K562 (cell line): ENCODE measurements around the gene NRN1L.

Source experiments
- CTCF ChIP-seq, 3 experiments: IDR thresholded peaks in 2 of 3; conservative IDR thresholded peaks in 1 of 3; 2 replicates each; pipeline ENCODE4 v1.5.1; 2011 to 2012; ENCODE audit warnings: low read length in 3 of 3, mild to moderate bottlenecking in 3 of 3, control low read depth in 2 of 3, improper control_type of control experiment in 1 of 3, inconsistent platforms in 1 of 3, low read depth in 1 of 3, mixed read lengths in 1 of 3, moderate library complexity in 1 of 3; ENCODE audit not compliant: insufficient read depth in 2 of 3
- HDAC6 ChIP-seq: IDR thresholded peaks from 2 replicates; pipeline ENCODE4 v1.6.1; 2012; ENCODE audit warnings: low read depth, mild to moderate bottlenecking, control low read depth, inconsistent platforms, low read length, moderate library complexity
- RAD21 ChIP-seq, 2 experiments: fragments of 250-450 bp in 1 of 2; fragments of 450-650 bp in 1 of 2; sonication (Bioruptor Pico) in 1 of 2; formaldehyde crosslinking in 1 of 2; IDR thresholded peaks in 1 of 2; conservative IDR thresholded peaks in 1 of 2; 2 replicates each; pipeline versions ENCODE4 v1.4.0 to v1.8.0; 2020 to 2022; ENCODE audit warnings: mild to moderate bottlenecking in 2 of 2, moderate library complexity in 1 of 2
- TRIM24 ChIP-seq, 2 experiments: fragments of 450-650 bp; IDR thresholded peaks; 2 replicates each; pipeline ENCODE4 v1.6.1; 2016
- ZFP36 ChIP-seq: fragments of 150-350 bp; IDR thresholded peaks from 2 replicates; pipeline ENCODE4 v1.6.1; 2018; ENCODE audit warnings: low read length, low read depth; ENCODE audit not compliant: partially characterized antibody
- ZNF224 ChIP-seq: sonication (generic); formaldehyde crosslinking; IDR thresholded peaks from 2 replicates; pipeline ENCODE4 v1.8.0; 2022; ENCODE audit warnings: mild to moderate bottlenecking, missing genetic modification reagents
- TF ChIP-seq, protein P1 (sequence below), 2 experiments: fragments of 450-650 bp; IDR thresholded peaks; 2 replicates each; pipeline ENCODE4 v1.6.1; 2018; ENCODE audit warnings: mild to moderate bottlenecking in 2 of 2, low read depth in 1 of 2; ENCODE audit not compliant: partially characterized antibody in 2 of 2
- TF ChIP-seq, protein P2 (sequence below): fragments of 250-450 bp; sonication (Bioruptor Pico); IDR thresholded peaks from 2 replicates; pipeline ENCODE4 v1.5.0; 2020; ENCODE audit warnings: mild to moderate bottlenecking, borderline replicate concordance

- TF ChIP-seq, protein P1, sequence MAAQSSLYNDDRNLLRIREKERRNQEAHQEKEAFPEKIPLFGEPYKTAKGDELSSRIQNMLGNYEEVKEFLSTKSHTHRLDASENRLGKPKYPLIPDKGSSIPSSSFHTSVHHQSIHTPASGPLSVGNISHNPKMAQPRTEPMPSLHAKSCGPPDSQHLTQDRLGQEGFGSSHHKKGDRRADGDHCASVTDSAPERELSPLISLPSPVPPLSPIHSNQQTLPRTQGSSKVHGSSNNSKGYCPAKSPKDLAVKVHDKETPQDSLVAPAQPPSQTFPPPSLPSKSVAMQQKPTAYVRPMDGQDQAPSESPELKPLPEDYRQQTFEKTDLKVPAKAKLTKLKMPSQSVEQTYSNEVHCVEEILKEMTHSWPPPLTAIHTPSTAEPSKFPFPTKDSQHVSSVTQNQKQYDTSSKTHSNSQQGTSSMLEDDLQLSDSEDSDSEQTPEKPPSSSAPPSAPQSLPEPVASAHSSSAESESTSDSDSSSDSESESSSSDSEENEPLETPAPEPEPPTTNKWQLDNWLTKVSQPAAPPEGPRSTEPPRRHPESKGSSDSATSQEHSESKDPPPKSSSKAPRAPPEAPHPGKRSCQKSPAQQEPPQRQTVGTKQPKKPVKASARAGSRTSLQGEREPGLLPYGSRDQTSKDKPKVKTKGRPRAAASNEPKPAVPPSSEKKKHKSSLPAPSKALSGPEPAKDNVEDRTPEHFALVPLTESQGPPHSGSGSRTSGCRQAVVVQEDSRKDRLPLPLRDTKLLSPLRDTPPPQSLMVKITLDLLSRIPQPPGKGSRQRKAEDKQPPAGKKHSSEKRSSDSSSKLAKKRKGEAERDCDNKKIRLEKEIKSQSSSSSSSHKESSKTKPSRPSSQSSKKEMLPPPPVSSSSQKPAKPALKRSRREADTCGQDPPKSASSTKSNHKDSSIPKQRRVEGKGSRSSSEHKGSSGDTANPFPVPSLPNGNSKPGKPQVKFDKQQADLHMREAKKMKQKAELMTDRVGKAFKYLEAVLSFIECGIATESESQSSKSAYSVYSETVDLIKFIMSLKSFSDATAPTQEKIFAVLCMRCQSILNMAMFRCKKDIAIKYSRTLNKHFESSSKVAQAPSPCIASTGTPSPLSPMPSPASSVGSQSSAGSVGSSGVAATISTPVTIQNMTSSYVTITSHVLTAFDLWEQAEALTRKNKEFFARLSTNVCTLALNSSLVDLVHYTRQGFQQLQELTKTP (IDR thresholded peaks at IDR 0.05; ENCODE audit: low read depth in 1 of 2, partially characterized antibody in 2 of 2) = no peak
- TF ChIP-seq HDAC6 = no peak
- TF ChIP-seq ZNF224 = no peak
- TF ChIP-seq CTCF (IDR thresholded peaks at IDR 0.05 in 2 of 3, conservative IDR thresholded peaks at IDR 0.05 in 1 of 3; ENCODE audit: insufficient read depth in 2 of 3, low read depth in 1 of 3, low read length in 3 of 3) = no peak
- no peak for TF ChIP-seq TRIM24 (IDR thresholded peaks at IDR 0.05)
- no peak for TF ChIP-seq ZFP36
- TF ChIP-seq, protein P2, sequence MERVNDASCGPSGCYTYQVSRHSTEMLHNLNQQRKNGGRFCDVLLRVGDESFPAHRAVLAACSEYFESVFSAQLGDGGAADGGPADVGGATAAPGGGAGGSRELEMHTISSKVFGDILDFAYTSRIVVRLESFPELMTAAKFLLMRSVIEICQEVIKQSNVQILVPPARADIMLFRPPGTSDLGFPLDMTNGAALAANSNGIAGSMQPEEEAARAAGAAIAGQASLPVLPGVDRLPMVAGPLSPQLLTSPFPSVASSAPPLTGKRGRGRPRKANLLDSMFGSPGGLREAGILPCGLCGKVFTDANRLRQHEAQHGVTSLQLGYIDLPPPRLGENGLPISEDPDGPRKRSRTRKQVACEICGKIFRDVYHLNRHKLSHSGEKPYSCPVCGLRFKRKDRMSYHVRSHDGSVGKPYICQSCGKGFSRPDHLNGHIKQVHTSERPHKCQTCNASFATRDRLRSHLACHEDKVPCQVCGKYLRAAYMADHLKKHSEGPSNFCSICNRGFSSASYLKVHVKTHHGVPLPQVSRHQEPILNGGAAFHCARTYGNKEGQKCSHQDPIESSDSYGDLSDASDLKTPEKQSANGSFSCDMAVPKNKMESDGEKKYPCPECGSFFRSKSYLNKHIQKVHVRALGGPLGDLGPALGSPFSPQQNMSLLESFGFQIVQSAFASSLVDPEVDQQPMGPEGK = no peak
- TF ChIP-seq RAD21 (CRISPR knock-in tag; conservative IDR thresholded peaks at IDR 0.05 in 1 of 2, IDR thresholded peaks at IDR 0.05 in 1 of 2) = no peak
These were observed 3.0 kb upstream of the NRN1L start for GRCh38 chr16:67881621-67882161.
